H9 (cell line): ENCODE results near the gene CDIPT. TPM values are rescaled to one million over a fixed set of nuclear protein-coding genes. Genes with fewer than 3 reads are reported as not detected.
"Not testable (repeated sequence)": the region's sequence is repeated elsewhere in the genome, so short reads cannot be mapped to it uniquely, and the experiment has no call there.

ENCODE experiments used
- DNase-seq: peaks from one replicate; pipeline ENCODE4 v3.0.0-alpha.2; 2017
- H2AFZ ChIP-seq: one replicate; pipeline ENCODE4 v1.6.1; 2013; ENCODE audit warnings: mild to moderate bottlenecking, low read length, control low read depth, moderate library complexity
- H2AK5ac ChIP-seq: 2 replicates; pipeline ENCODE4 v1.6.1; 2013; ENCODE audit warnings: low read length, control low read depth, mixed read lengths; ENCODE audit not compliant: insufficient read length
- H2BK120ac ChIP-seq: one replicate; pipeline ENCODE4 v1.6.1; 2013; ENCODE audit warnings: low read depth, mild to moderate bottlenecking, low read length, control low read depth, inconsistent platforms; ENCODE audit not compliant: poor library complexity, severe bottlenecking
- H2BK12ac ChIP-seq: 2 replicates; pipeline ENCODE4 v1.6.1; 2013; ENCODE audit warnings: low read length, control low read depth, mixed read lengths, low read depth; ENCODE audit not compliant: insufficient read length
- H2BK15ac ChIP-seq: 2 replicates; pipeline ENCODE4 v1.6.1; 2013; ENCODE audit warnings: low read depth, low read length, control low read depth
- H2BK20ac ChIP-seq: one replicate; pipeline ENCODE4 v1.6.1; 2013; ENCODE audit warnings: low read depth, mild to moderate bottlenecking, low read length, control low read depth, inconsistent platforms; ENCODE audit not compliant: poor library complexity, severe bottlenecking
- H2BK5ac ChIP-seq: 2 replicates; pipeline ENCODE4 v1.6.1; 2013; ENCODE audit warnings: low read length, control low read depth, mixed read lengths; ENCODE audit not compliant: insufficient read length
- H3K14ac ChIP-seq: 2 replicates; pipeline ENCODE4 v1.6.1; 2013; ENCODE audit warnings: low read length, control low read depth; ENCODE audit not compliant: insufficient read depth
- H3K18ac ChIP-seq: 2 replicates; pipeline ENCODE4 v1.6.1; 2013; ENCODE audit warnings: low read depth, mild to moderate bottlenecking, mixed read lengths, low read length, control low read depth; ENCODE audit not compliant: insufficient read length
- H3K23ac ChIP-seq: 2 replicates; pipeline ENCODE4 v1.6.1; 2013; ENCODE audit warnings: low read length, control low read depth, mixed read lengths, low read depth; ENCODE audit not compliant: insufficient read length
- H3K23me2 ChIP-seq: 2 replicates; pipeline ENCODE4 v1.6.1; 2013; ENCODE audit warnings: low read depth, mild to moderate bottlenecking, mixed read lengths, low read length, control low read depth; ENCODE audit not compliant: insufficient read length, poor library complexity, severe bottlenecking
- H3K27ac ChIP-seq: 2 replicates; pipeline ENCODE4 v1.5.1; 2013; ENCODE audit warnings: low read length, control low read depth, mixed read lengths, low read depth; ENCODE audit not compliant: insufficient read length
- H3K27me3 ChIP-seq: 2 replicates; pipeline ENCODE4 v1.6.1; 2013; ENCODE audit warnings: low read length, control low read depth, inconsistent platforms; ENCODE audit not compliant: insufficient read depth
- H3K4ac ChIP-seq: 2 replicates; pipeline ENCODE4 v1.6.1; 2013; ENCODE audit warnings: low read depth, mild to moderate bottlenecking, control low read depth, inconsistent platforms, low read length, moderate library complexity
- H3K4me1 ChIP-seq: 2 replicates; pipeline ENCODE4 v1.6.1; 2013; ENCODE audit warnings: low read length, control low read depth, inconsistent platforms; ENCODE audit not compliant: insufficient read depth
- H3K4me2 ChIP-seq: 2 replicates; pipeline ENCODE4 v1.6.1; 2013; ENCODE audit warnings: low read length, control low read depth, mixed read lengths; ENCODE audit not compliant: insufficient read length, insufficient read depth
- H3K56ac ChIP-seq: 2 replicates; pipeline ENCODE4 v1.6.1; 2013; ENCODE audit warnings: low read depth, mild to moderate bottlenecking, mixed read lengths, low read length, control low read depth; ENCODE audit not compliant: insufficient read length
- H3K79me1 ChIP-seq: 2 replicates; pipeline ENCODE4 v1.6.1; 2013; ENCODE audit warnings: low read depth, mild to moderate bottlenecking, moderate library complexity, low read length, control low read depth, inconsistent platforms; ENCODE audit not compliant: insufficient read depth, poor library complexity, severe bottlenecking
- H3K79me2 ChIP-seq: 2 replicates; pipeline ENCODE4 v1.6.1; 2013; ENCODE audit warnings: low read length, control low read depth, inconsistent platforms; ENCODE audit not compliant: insufficient read depth
- H3K9ac ChIP-seq: 2 replicates; pipeline ENCODE4 v1.6.1; 2013; ENCODE audit warnings: low read length, control low read depth, mixed read lengths; ENCODE audit not compliant: insufficient read length; ENCODE audit errors: extremely low read depth
- H3K9me3 ChIP-seq: one replicate; pipeline ENCODE4 v1.6.1; 2013; ENCODE audit warnings: low read depth, low read length, inconsistent platforms; ENCODE audit not compliant: control insufficient read depth
- H3T11ph ChIP-seq: one replicate; pipeline ENCODE4 v1.6.1; 2013; ENCODE audit warnings: mild to moderate bottlenecking, low read length, control low read depth, inconsistent platforms
- H4K20me1 ChIP-seq: one replicate; pipeline ENCODE4 v1.6.1; 2013; ENCODE audit not compliant: control insufficient read depth, insufficient read length, insufficient read depth
- H4K5ac ChIP-seq: 2 replicates; pipeline ENCODE4 v1.6.1; 2013; ENCODE audit warnings: low read depth, mild to moderate bottlenecking, mixed read lengths, low read length, control low read depth; ENCODE audit not compliant: insufficient read length
- H4K8ac ChIP-seq: replicated peaks from 2 replicates; pipeline ENCODE4 v1.6.1; 2013; ENCODE audit warnings: low read length, control low read depth, mixed read lengths, low read depth; ENCODE audit not compliant: insufficient read length
- H4K91ac ChIP-seq: 2 replicates; pipeline ENCODE4 v1.6.1; 2013; ENCODE audit warnings: low read depth, mild to moderate bottlenecking, moderate library complexity, mixed read lengths, low read length, control low read depth; ENCODE audit not compliant: insufficient read length
- H3K27ac Mint-ChIP-seq, 3 experiments: 2 replicates in 2 of 3; 3 replicates in 1 of 3; pipeline ENCODE4 v1.8.0; 2020 to 2021; ENCODE audit warnings: mixed read lengths in 3 of 3, mild to moderate bottlenecking in 1 of 3, moderate library complexity in 1 of 3
- H3K27me3 Mint-ChIP-seq: 2 replicates; pipeline ENCODE4 v1.8.0; 2021; ENCODE audit warnings: low read depth, mild to moderate bottlenecking, moderate library complexity, mixed read lengths
- H3K36me3 Mint-ChIP-seq, 3 experiments: 2 replicates in 2 of 3; 3 replicates in 1 of 3; pipeline ENCODE4 v1.8.0; 2020 to 2021; ENCODE audit warnings: low read depth in 3 of 3, mixed read lengths in 3 of 3; ENCODE audit not compliant: insufficient read depth in 1 of 3
- H3K4me1 Mint-ChIP-seq, 2 experiments: 2 replicates each; pipeline ENCODE4 v1.8.0; 2020; ENCODE audit warnings: mixed read lengths in 2 of 2
- H3K4me3 Mint-ChIP-seq, 2 experiments: 2 replicates in 1 of 2; 3 replicates in 1 of 2; pipeline ENCODE4 v1.8.0; 2020 to 2021; ENCODE audit warnings: mild to moderate bottlenecking in 2 of 2, mixed read lengths in 2 of 2, moderate library complexity in 1 of 2
- H3K9me3 Mint-ChIP-seq, 2 experiments: 2 replicates in 1 of 2; 3 replicates in 1 of 2; pipeline ENCODE4 v1.8.0; 2020; ENCODE audit warnings: mild to moderate bottlenecking in 2 of 2, mixed read lengths in 2 of 2, moderate library complexity in 1 of 2
- WGBS: extraction: QIAGEN DNeasy Blood & Tissue Kit; methylation state at CpG from one replicate; pipeline ENCODE4 v1.1.7; 2013; ENCODE audit warnings: missing lambda C conversion rate, low lambda C conversion rate, mixed read lengths; ENCODE audit not compliant: insufficient read length; ENCODE audit errors: extremely low coverage; 5-methylcytosine and 5-hydroxymethylcytosine counted together
- total RNA-seq: library from RNA; stranded (reverse); gene quantifications from 2 replicates; pipeline ENCODE4 v1.2.1, GENCODE V29; 2021
- TF ChIP-seq, protein P1 (sequence below): fragments of 200-600 bp; sonication (generic); conservative IDR thresholded peaks from 3 replicates; pipeline ENCODE4 v1.8.0; 2021; ENCODE audit warnings: antibody characterized with exemption, mild to moderate bottlenecking

Gene CDIPT
- total RNA-seq, 1 experiment from 2014 or later: 70.6 TPM

DNA sequence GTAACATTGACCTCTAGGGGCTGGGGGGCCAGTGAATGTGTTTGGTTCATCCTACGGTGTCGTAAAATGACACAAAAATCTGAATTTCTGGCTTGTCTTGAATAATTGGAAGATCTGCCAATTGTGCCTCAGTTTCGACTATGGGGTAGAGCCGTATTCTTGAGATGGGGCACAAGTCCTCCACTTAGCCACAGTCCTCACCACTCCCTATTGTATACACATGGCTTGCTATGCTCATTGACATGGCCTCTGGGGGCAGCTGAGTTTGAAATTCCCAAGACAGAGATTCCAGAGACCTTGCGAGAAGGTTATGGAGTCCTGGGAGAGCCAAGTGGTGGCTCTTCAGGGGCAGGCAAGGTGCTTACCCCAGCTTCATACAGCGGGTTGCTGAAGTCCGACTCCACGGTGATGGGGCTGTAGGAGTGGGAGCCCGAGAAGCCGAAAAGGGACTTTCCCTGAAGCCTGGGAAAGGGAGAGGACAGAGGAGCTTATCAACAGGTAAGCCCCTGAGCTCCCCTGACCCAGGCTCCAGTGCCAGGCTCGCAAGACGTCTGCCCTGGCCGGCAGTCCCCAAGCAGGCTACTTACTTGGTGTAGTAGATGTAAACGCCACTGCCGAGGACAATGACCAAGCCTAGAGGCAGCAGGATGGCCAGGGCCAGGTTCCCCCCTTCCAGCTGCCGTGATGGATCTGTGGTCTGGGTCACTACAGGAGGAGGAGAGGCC lies 9.0 kb upstream of the CDIPT start:
- H3K27me3 Mint-ChIP-seq: peaks cover 5% of the 10 kb centered on the region
- no peak overlapping the region for H2BK120ac ChIP-seq
- H4K8ac ChIP-seq: no peak overlapping the region
- WGBS: no CpG with 5 or more reads among the region's 16 CpGs
- H3K4me3 Mint-ChIP-seq: no peak overlapping the region
- no peak overlapping the region for H2BK20ac ChIP-seq
- H2BK5ac ChIP-seq: no peak overlapping the region
- DNase-seq: no peak
- H3K14ac ChIP-seq: no peak overlapping the region
- no peak overlapping the region for H2AFZ ChIP-seq
- H2AK5ac ChIP-seq: no peak overlapping the region
- no peak overlapping the region for H3K23ac ChIP-seq
- no peaks in the 10 kb centered on the region for H4K20me1 ChIP-seq
- H3K27ac ChIP-seq: no peak overlapping the region
- H3K9me3 Mint-ChIP-seq: no peaks in the 10 kb centered on the region; a peak in 1 of 5 replicates
- no peaks in the 10 kb centered on the region for H3K9me3 ChIP-seq
- no peaks in the 10 kb centered on the region for H3K27me3 ChIP-seq
- TF ChIP-seq, protein P1, sequence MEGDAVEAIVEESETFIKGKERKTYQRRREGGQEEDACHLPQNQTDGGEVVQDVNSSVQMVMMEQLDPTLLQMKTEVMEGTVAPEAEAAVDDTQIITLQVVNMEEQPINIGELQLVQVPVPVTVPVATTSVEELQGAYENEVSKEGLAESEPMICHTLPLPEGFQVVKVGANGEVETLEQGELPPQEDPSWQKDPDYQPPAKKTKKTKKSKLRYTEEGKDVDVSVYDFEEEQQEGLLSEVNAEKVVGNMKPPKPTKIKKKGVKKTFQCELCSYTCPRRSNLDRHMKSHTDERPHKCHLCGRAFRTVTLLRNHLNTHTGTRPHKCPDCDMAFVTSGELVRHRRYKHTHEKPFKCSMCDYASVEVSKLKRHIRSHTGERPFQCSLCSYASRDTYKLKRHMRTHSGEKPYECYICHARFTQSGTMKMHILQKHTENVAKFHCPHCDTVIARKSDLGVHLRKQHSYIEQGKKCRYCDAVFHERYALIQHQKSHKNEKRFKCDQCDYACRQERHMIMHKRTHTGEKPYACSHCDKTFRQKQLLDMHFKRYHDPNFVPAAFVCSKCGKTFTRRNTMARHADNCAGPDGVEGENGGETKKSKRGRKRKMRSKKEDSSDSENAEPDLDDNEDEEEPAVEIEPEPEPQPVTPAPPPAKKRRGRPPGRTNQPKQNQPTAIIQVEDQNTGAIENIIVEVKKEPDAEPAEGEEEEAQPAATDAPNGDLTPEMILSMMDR: no peak
- H2BK12ac ChIP-seq: no peak overlapping the region
- H3K9ac ChIP-seq: no peak overlapping the region
- H3K79me2 ChIP-seq: no peaks in the 10 kb centered on the region
- peaks cover 0 to 13% (median 10%) of the 10 kb centered on the region in 3 experiments; a peak in 4 of 7 replicates for H3K36me3 Mint-ChIP-seq
- no peak overlapping the region for H3K18ac ChIP-seq
- no peaks in the 10 kb centered on the region for H3K4me1 ChIP-seq
- H4K91ac ChIP-seq: no peak overlapping the region
- H3K4me2 ChIP-seq: no peak overlapping the region
- no peak overlapping the region for H3K4ac ChIP-seq
- no peak overlapping the region for H3K27ac Mint-ChIP-seq
- peaks cover 7% of the 10 kb centered on the region for H3K23me2 ChIP-seq
- no peak overlapping the region for H3K56ac ChIP-seq
- no peaks in the 10 kb centered on the region for H3K79me1 ChIP-seq
- H4K5ac ChIP-seq: no peak overlapping the region
- peaks cover 7 to 8% of the 10 kb centered on the region in 2 experiments for H3K4me1 Mint-ChIP-seq
- no peak overlapping the region for H3T11ph ChIP-seq
- no peak overlapping the region for H2BK15ac ChIP-seq

DNA sequence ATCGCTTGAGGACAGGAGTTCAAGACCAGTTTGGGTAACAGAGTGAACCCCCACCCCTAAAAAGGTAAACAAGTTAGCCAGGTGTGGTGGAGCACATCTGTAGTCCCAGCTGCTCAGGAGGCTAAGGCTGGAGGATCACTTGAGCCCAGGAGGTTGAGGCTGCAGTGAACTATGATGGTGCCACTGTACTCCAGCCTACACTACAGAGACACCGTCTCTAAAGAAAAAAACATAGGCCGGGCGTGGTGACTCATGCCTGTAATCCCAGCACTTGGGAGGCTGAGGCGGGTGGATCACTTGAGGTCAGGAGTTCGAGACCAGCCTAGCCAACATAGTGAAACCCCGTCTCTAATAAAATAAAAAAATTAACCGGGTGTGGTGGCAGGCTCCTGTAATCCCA lies 6.0 kb upstream of the CDIPT start:
- H3K27me3 ChIP-seq, H3K79me1 ChIP-seq, H3K9ac ChIP-seq, H3K9me3 Mint-ChIP-seq, H3K27me3 Mint-ChIP-seq, H3K27ac ChIP-seq, H3K4me2 ChIP-seq, H2BK120ac ChIP-seq, H3K79me2 ChIP-seq, H3K9me3 ChIP-seq, H3K56ac ChIP-seq, H3K23me2 ChIP-seq, H2AFZ ChIP-seq, H3K4me1 Mint-ChIP-seq, H3K4me1 ChIP-seq, H4K20me1 ChIP-seq, H4K8ac ChIP-seq, H3K23ac ChIP-seq, H3K14ac ChIP-seq, H3T11ph ChIP-seq, H3K4ac ChIP-seq, H3K18ac ChIP-seq, H2BK15ac ChIP-seq, H4K5ac ChIP-seq, H2BK20ac ChIP-seq, H2BK5ac ChIP-seq, H2AK5ac ChIP-seq, H3K4me3 Mint-ChIP-seq, H2BK12ac ChIP-seq, DNase-seq, H4K91ac ChIP-seq: not testable (repeated sequence)
- Mint-ChIP-seq H3K36me3 (peaks cover 0 to 13% (median 6%) of the 10 kb centered on the region in 3 experiments; a peak in 4 of 7 replicates), H3K27ac (peak overlapping the region in 1 of 3 experiments; percentile 46; a peak in 1 of 7 replicates)
- whole genome bisulfite sequencing: no CpG with 5 or more reads among the region's 8 CpGs
